GM18868 (cell line): ENCODE results near the gene TET2.

Experiments
- ATAC-seq: cut with Tn5 transposase; IDR thresholded peaks from one replicate; pipeline ENCODE4 v1.9.1; 2021; ENCODE audit warnings: mild to moderate bottlenecking, moderate library complexity; ENCODE audit not compliant: unreplicated experiment

TET2 gene

GRCh38 chr4:105140684-105141490 lies 5.8 kb upstream of the TET2 start:
- ATAC-seq: no peak

- peak; percentile 24 for ATAC-seq
These were observed 1.3 kb upstream of the TET2 start for GRCh38 chr4:105145156-105145902.

GRCh38 chr4:105145903-105146275 lies 787 bp upstream of the TET2 start:
- peak; percentile 16 for ATAC-seq

DNA sequence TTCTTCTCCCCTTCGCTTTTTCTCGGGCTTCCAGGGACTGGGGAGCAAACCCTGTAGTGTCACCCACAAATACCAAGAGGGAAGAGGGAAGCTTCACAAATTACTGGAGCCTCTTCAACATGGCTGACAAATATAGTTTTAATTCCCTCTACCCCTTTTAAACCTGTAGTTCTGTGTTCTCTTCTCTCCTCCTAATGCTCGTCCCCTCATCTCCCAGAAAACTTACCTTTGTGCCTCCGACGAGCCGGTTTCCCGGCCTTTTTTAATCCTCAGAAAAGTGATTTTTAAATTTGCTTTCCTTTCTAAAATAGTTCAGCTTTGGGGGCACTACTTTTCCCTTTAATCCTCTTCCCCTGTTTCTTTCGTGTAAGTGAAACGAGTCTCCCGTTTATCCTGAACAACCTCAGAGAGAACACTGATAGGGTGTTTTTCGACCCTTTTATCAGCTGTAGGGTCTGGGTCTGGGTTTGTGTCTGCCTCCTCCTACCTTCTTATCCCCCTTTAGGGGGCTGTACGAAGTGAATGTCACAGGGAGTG lies 408 bp downstream of the TET2 start:
- peak; percentile 1 for ATAC-seq

DNA sequence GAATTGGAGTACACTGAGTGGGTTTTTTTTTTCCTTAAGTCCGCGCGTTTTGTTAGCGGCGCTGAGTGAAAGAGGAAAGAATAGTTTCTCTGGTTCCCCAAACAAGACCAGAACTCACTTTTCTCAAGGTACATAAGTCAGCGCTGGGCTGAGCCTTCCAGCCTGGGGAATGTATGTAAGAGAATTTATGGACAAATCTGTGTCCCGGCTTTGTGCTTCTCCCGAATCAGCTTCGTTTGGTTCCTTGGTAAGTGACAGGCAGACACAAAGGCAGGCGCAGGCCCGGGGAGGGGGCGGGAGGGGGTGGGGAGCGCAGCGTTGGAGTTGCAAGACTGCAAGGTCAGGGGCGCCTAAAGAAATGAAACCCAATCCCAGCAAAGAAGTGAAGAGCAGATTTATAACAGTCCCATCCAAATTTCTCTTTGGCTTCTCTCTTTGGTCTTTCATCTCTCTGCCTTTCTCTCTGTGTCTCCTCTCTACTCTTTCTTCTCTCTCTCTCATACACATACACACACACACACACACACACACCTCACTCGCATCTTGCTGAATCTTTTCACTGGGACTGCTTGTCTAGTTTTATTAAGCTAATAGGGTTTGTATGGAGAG lies 981 bp downstream of the TET2 start:
- no peak for ATAC-seq

DNA sequence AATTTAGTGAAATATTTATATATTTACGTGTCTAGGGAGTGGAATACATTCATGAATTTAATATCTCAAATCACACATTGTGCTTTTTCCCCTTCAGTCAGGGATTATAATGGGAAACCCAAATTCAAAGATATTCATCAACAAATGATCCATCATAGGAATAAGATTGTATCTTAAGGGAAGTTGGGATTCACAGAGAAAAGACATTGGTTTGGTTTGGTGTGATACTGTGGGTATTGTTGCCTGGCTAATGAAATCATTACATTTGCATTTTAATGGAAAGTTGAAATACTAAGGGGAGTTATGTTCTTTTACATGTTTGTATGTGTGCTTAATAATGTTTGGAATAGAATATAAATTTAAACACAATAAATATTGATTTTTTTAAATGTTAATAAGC lies 1.7 kb downstream of the TET2 start:
- no peak for ATAC-seq

DNA sequence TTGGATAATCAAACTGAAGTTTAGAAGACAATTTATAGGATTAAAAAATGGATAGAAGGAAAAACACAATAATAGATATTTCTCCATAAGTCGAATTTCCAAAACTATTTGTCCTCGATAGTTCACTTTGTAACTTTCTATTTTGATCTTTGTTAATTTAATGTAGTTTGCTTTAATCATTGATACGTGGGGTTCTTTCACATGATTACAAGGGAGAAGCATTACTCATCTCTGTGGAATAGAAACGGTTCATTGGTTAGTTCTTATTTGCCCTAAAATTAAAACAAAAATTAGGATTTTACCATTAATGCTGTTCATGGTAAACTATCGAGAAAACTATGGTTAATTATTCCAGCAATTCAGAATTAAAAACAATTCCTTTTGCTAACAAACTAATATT lies 2.1 kb downstream of the TET2 start:
- no peak for ATAC-seq

DNA sequence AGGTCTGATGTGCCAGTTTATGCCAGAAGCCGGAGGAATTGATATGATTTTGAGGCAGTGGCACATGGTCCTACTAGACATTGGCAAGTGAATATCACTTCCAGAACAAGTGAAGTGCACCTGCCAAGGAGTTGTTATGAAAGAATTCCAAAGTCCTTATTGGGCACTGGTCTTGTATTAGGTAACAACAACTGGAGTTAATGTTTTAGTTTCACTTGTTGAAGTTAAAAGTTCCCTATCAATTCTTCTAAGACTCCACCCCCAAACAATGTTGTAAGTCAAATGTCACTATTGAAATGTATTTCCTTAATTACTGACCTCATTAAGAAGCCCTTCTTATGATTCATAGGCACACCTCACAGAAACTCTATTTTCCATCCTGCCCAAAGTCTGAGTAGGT lies 3.1 kb downstream of the TET2 start:
- ATAC-seq: no peak

DNA sequence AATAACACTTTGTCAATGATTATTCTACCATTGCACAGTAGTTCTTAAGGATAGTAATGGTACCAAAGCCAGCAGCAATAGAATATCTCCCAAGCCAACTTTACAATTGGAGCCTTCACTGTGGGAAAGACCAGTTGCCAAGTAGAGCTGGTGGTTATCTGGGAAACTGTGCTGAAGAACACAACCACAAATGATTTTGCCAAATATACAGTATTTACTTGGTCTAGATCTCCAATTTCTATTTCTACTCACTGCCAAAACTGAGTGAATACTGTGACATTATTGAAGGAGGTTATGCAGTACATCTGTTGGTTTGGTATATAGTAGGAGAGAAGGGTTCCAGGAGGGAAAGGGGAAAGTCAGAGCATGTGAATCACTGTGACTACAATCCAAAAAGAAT lies 3.8 kb downstream of the TET2 start:
- ATAC-seq: no peak

DNA sequence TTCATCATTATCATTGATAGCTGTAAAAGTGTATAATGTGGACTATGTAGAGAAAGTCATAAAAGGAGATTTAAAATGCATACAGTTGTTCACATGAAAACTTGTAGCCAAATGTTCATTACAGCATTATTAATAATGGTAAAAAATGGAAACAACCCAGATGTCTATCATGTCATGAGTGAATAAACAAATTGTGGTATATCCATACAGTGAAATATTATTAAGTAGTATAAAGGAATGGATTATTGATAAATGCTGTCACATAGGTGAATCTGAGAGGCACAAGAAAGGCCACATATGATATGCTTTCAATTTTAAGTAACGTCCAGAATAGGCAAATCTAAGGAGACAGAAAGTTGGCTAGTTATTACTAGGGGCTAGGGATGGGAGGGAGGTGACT lies 7.1 kb downstream of the TET2 start:
- no peak for ATAC-seq

- no peak for ATAC-seq
These were observed 7.9 kb downstream of the TET2 start for GRCh38 chr4:105154576-105154975.

GRCh38 chr4:105155426-105155825 lies 8.8 kb downstream of the TET2 start:
- ATAC-seq: no peak

GRCh38 chr4:105158837-105159236 lies 12.2 kb downstream of the TET2 start:
- no peak for ATAC-seq

DNA sequence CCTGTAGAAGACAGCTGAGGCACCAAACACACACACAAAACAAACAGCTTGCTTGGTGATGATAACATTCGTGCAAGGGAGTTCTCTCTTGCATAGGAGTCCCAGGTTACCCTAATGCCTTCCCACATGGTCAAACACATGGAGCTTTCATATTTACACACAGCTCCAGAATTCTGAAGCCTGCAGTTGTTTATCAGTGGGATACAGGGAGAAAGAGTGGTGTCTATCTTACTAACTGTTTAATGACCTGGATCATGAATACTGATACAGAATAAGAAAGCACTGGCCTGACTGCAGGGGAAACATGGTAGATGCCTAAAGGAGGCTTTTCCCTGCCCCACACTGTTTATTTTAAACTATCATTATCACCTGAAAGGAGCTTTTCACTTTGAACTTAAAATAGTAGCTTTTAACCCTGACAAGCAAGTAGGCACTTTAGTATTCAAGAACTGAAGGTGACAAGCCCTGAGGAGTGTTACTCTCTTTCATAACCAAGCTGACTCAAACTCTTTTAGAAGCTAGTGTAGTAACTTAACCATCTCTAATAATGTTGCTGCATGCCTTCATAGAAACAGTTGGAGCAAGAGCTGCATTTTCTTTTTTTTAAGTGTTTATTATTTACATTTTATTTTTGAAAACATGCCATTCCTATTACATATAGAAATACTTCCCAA lies 15.6 kb downstream of the TET2 start:
- ATAC-seq: peak; percentile 68

DNA sequence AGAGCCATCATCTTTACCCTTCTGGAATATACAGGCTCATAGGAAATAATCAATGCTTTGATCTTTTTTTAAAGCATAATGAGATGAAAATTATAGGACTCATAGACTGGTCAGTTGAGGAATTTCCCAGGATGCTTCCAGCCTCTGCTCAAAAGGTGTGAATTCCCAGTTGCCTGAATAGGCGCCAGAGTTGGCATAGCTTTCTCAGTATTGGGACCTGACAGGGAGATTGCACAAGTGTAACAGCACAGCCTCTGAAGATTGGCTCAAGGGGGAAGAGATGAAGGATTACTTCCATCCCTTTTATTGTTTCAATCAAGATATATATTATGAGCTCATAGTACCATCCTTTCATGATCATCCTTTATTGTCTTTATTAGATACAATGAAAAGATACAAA lies 17.9 kb downstream of the TET2 start:
- ATAC-seq: no peak

GRCh38 chr4:105166066-105166465 lies 19.4 kb downstream of the TET2 start:
- ATAC-seq: no peak

DNA sequence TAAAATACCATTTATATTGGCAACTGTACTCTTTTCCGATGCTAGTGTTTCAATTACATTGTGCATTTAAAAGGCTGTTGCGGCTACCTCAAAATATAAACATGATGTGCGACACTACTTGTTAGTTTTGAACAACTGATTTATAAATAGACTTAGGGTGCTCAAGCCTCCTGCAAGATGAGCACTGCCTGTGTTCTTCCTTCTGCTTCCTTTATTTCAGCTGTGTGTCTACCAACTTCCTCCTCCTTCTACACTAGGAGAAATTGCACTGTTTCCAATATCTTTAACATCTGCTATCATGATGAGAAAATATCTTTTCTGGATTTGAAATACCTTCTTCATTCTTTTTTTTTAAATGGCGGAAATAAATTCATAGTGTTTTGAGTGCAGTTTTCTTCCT lies 24.0 kb downstream of the TET2 start:
- no peak for ATAC-seq

DNA sequence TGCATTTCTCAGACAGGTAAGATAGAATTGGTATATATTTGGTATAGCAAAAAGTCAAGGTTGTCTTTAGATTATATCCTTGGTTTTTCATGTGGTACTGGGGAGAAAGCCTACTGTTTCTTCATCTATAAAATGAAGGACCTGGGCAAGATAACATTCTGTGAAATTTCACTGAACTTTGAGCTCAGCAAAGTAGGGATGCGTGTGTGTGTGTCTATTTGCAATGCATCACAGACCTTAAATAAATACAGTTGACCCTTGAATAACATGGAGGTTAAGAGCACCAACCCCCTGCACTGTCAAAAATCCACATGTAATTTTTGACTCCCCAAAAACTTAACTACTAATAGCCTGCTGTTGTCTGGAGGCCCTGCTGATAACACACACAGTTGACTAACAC lies 25.2 kb downstream of the TET2 start:
- ATAC-seq: no peak

GRCh38 chr4:105174098-105174497 lies 27.4 kb downstream of the TET2 start:
- no peak for ATAC-seq

DNA sequence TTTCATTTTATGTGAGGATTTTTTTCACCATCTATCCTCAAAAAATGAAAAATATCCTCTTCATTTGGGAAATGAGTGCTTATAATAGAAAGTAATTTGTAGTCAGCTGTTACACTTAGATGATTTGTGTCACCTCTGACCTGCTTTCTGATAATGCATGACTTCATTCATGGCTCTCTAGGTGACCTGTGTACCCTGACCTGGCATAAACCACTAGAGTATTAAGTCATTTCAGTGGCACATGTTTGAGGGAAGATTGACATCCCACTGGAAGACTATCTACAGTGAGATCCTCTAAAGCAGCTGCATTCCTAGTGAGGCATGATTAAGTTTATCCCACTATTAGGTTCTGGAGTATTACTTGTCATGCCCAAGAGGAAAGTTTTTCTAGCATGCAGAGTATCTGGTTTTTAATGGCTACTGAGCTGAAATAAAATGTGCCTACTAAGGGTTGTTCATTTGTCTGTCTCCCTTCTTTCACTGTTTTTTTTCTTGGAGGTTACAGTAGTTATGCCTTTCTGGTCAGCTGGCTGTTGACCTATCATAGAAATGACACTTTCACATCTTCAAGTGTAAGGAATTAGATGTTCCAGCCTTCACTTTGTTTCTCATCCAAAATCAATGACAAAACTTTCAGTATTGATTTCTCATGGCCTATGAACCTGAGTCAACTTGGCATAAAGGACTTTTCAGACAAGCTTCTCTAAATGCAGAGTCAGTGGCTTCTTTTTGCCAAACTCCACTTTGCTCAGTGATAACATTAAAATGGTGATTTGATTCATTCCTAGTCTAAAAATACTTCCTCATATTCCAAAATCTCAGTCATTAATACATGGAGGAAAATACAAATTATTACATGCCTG lies 33.1 kb downstream of the TET2 start:
- no peak for ATAC-seq
